Hepatic stellate cell (primary cell): Measurements from ENCODE around the gene SCARB2.
A peak's percentile ranks its signal among the peaks of the same experiment; 100 is the strongest.

Source experiments
- DNase-seq: peaks from one replicate; pipeline ENCODE4 v3.0.0; 2011; ENCODE audit warnings: low spot score

SCARB2 gene

GRCh38 chr4:76148142-76148865, 65.3 kb downstream of the SCARB2 start, which contains the start of gene NUP54:
TSS of gene NUP54 (minus strand) at chr4:76148397. CDS start at chr4:76148374, 23 bp downstream.
- DNase-seq: peak; percentile 89

- DNase-seq: peak; percentile 64
These were observed 66.0 kb downstream of the SCARB2 start for GRCh38 chr4:76147454-76148141.

- no peak for DNase-seq
These were observed 69.1 kb downstream of the SCARB2 start for GRCh38 chr4:76144546-76144945.

- no peak for DNase-seq
These were observed 72.4 kb downstream of the SCARB2 start for GRCh38 chr4:76141241-76141640.

GRCh38 chr4:76127754-76128153, 85.9 kb downstream of the SCARB2 start:
- DNase-seq: no peak

GRCh38 chr4:76125816-76126215, 87.8 kb downstream of the SCARB2 start:
- no peak for DNase-seq

GRCh38 chr4:76120199-76120598, 93.4 kb downstream of the SCARB2 start:
- DNase-seq: no peak

- DNase-seq: no peak
These were observed 96.1 kb downstream of the SCARB2 start for GRCh38 chr4:76117536-76117935.

- no peak for DNase-seq
These were observed 96.8 kb downstream of the SCARB2 start for GRCh38 chr4:76116821-76117220.
